GM10847 (cell line): ENCODE measurements around the gene SPATA20.

Source experiments
- POLR2A ChIP-seq: IDR thresholded peaks from 2 replicates; pipeline ENCODE4 v1.6.1; 2011; ENCODE audit not compliant: insufficient read length; ENCODE audit errors: extremely low read depth

SPATA20 gene

DNA sequence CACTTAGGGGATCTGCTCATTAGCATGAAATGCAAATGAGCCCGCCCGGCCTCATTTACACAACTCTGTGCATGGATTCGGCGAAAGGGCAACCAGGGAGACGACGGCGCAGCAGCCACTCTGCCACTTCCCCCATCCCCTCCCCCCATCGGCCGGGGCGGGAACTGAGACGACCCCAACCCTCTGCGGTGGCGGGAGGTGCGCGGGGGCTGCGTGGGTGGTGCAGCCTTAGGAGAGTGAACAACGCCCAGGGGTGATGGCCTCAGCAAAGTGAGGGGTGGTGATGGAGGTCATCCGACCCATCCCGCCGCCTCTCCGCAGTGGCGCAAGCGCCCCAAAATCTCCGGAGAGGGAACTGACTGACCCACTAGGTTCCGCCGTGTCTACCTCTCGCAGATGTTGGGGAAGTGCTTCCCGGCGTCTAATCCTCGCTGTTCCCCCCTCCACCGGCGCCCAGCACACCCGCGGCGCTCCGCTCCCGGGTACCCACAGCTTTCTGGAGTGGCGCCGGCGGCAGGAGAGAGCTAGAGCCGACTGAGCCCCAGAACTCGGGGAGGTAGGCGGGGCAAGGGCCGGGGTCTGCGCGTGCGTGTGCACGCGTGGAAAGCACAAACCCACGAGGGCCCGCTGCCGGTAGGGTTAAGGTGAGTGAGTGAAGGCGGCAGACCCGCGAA, 12.1 kb downstream of the SPATA20 start:
- no peak for TF ChIP-seq POLR2A

DNA sequence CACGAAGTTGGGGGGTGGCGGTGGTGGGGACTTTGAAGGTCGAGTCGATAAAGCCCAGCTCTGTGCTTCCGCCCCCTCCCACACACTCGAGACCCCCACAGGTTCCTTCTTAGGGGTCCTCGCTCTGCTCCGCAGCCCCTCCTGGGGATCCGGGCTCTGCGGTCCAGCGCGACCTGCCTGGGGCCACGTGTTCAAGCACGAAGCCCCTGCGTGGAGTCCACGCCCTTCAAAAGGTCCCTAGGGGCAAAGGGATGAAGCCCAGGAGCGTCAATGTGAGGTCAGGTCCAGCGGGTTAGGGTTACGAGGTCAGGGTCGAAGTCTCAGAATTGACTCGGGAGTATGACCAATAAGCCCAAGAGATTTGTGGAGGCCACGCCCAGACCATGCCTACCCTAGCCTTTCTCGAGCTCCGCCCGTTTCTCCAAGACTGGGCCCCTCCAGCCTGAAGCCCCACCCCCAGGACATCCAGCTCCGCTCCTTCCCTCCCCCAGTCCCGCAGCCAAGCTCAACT, 12.8 kb downstream of the SPATA20 start:
- no peak for TF ChIP-seq POLR2A

GRCh38 chr17:50560185-50560824, 13.3 kb downstream of the SPATA20 start, which contains the start of gene CACNA1G:
Gene CACNA1G (plus strand): TSS chr17:50560715. CDS start chr17:50561460, 745 bp downstream.
- TF ChIP-seq POLR2A = no peak

DNA sequence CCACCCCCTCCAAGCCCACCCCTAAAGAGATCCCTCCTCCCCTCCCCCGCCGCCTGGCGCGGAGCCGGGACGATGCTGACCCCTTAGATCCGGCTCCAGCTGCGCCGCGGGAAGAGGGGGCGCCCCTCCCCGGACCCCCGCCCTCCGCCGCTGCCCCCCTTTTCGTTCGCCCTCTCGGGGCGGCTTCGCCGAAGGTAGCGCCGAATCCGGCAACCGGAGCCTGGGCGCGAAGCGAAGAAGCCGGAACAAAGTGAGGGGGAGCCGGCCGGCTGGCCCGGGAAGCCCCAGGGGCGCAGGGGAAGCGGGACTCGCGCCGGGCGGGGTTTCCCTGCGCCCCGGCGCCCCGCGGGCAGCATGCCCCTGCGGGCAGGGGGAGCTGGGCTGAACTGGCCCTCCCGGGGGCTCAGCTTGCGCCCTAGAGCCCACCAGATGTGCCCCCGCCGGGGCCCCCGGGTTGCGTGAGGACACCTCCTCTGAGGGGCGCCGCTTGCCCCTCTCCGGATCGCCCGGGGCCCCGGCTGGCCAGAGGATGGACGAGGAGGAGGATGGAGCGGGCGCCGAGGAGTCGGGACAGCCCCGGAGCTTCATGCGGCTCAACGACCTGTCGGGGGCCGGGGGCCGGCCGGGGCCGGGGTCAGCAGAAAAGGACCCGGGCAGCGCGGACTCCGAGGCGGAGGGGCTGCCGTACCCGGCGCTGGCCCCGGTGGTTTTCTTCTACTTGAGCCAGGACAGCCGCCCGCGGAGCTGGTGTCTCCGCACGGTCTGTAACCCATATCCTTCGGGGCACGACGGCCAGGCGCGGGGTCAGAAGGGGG, 14.2 kb downstream of the SPATA20 start:
- no peak for TF ChIP-seq POLR2A

GRCh38 chr17:50561746-50562141, 14.8 kb downstream of the SPATA20 start:
- TF ChIP-seq POLR2A = no peak

- TF ChIP-seq POLR2A = no peak
Observed at GRCh38 chr17:50562242-50563091, 15.5 kb downstream of the SPATA20 start.

GRCh38 chr17:50563092-50563511, 16.1 kb downstream of the SPATA20 start:
- TF ChIP-seq POLR2A = no peak

GRCh38 chr17:50564916-50565315, 17.9 kb downstream of the SPATA20 start:
- no peak for TF ChIP-seq POLR2A

DNA sequence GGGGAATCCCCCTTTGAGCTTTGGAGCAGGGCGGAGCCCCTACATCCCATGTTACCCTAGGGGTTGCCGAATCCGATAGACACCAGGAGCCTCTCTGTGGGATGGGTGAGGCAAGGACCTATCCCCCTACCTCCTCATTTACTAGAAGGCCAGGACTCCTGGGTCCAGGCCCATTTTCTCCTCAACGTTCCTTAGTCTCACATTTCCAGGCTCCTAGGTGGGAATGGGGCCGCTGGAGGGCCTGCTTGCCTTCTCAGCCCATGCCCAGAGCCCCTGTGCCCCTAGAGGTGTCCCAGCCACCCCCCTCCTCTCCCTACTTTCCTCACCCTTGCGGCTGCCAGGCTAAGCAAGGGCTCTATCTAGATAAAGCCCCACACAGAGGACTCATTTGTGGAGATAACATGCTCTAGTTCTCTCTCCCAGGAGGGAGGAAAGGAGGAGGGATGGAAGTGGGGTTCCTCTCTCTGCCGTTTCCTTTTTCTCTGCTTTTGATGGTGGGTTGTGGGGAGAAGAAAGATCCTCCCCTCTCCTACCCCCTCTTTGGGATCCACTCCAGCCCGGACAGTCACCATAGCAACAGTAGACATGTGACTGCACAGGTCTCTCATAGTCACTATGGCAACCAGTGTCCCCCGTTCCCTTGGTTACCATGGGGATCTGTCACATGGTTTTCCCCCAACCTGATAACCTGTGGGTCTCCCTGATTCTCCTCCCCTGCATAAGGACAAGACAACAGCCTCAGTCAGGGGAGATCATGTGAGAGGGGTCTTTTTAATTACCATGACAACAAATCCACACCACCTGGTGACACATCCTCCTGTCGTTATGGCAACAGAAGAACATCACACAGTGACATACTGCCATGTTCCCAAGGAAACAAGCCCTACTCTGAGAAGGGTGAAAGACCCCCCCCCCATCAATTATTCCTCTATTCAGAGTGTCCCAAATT, 18.7 kb downstream of the SPATA20 start:
- TF ChIP-seq POLR2A = no peak

GRCh38 chr17:50566886-50567285, 19.9 kb downstream of the SPATA20 start:
- TF ChIP-seq POLR2A = no peak

- TF ChIP-seq POLR2A = no peak
Observed at GRCh38 chr17:50568659-50569058, 21.7 kb downstream of the SPATA20 start.

GRCh38 chr17:50569592-50569991, 22.6 kb downstream of the SPATA20 start:
- TF ChIP-seq POLR2A = no peak

DNA sequence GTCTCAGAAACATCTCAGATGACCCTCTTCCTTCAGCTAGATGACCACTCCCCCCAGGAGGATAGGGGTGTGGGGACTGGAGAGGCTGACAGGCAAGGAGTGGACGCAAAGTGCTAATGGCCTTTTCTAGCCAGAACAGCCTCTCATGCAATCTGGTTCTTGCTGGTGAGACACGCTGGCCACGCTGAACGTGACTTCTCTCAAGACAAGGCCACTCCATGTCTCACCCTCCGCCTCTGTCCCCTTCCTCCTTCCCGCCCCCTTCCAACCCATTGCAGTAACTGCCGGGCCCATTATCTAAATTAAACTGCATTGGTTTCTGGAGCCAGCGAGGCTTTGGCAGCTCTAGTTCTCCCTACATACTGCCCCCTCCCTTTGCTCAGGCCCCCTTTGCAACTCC, 23.1 kb downstream of the SPATA20 start:
- no peak for TF ChIP-seq POLR2A

GRCh38 chr17:50570528-50570927, 23.6 kb downstream of the SPATA20 start:
- no peak for TF ChIP-seq POLR2A
